Aorta (tissue), 5 donors: ENCODE results near the gene PPP1R3G. TPM values are rescaled to one million over a fixed set of nuclear protein-coding genes. Genes with fewer than 3 reads are reported as not detected.

ENCODE experiments used
- ATAC-seq: fragments of 200-7000 bp; cut with Tn5 transposase; one replicate; pipeline ENCODE4 v1.9.1; 2022; ENCODE audit warnings: moderate library complexity; ENCODE audit not compliant: low FRiP score
- DNase-seq, 2 donors: peaks; one replicate each; pipeline ENCODE4 v3.0.0-alpha.2; 2020
- H3K27ac ChIP-seq, 2 donors: one replicate each; pipeline ENCODE4 v1.5.1; 2013; ENCODE audit warnings: low read length in 2 of 2, mild to moderate bottlenecking in 2 of 2, moderate library complexity in 2 of 2, control low read depth in 1 of 2, inconsistent platforms in 1 of 2, low read depth in 1 of 2
- H3K27me3 ChIP-seq, 2 donors: one replicate each; pipeline ENCODE4 v1.6.1; 2013; ENCODE audit warnings: control low read depth in 1 of 2, low read length in 1 of 2, mild to moderate bottlenecking in 1 of 2, moderate library complexity in 1 of 2; ENCODE audit not compliant: insufficient read depth in 2 of 2, control insufficient read depth in 1 of 2
- H3K36me3 ChIP-seq, 2 donors: one replicate each; pipeline ENCODE4 v1.6.1; 2013; ENCODE audit warnings: control low read depth in 1 of 2, low read length in 1 of 2, mild to moderate bottlenecking in 1 of 2; ENCODE audit not compliant: insufficient read depth in 2 of 2, control insufficient read depth in 1 of 2
- H3K4me1 ChIP-seq, 2 donors: one replicate each; pipeline ENCODE4 v1.6.1; 2013; ENCODE audit warnings: low read length in 2 of 2, control low read depth in 1 of 2, mild to moderate bottlenecking in 1 of 2, moderate library complexity in 1 of 2; ENCODE audit not compliant: insufficient read depth in 2 of 2, control insufficient read depth in 1 of 2
- H3K4me3 ChIP-seq, 2 donors: one replicate each; pipeline ENCODE4 v1.5.1; 2013; ENCODE audit warnings: low read length in 2 of 2, control low read depth in 1 of 2, mild to moderate bottlenecking in 1 of 2
- H3K9me3 ChIP-seq: one replicate; pipeline ENCODE4 v1.6.1; 2013; ENCODE audit warnings: mild to moderate bottlenecking, low read length; ENCODE audit not compliant: control insufficient read depth
- WGBS, 2 donors: extraction: QIAGEN DNeasy Blood & Tissue Kit; methylation state at CpG; one replicate each; pipeline ENCODE4 v1.1.7; 2013; 5-methylcytosine and 5-hydroxymethylcytosine counted together
- intact Hi-C, 2 donors: fragments of 100-400 bp; cut with DNase I; formaldehyde crosslinking; loops; one replicate each; pipeline versions ENCODE4 v1.14.2 to v1.15.0; 2022
- polyA plus RNA-seq, 2 donors: library from polyadenylated mRNA; stranded (reverse); fragments of 200-250 nt; gene quantifications; one replicate each; pipeline ENCODE4 v1.2.3, GENCODE V29; 2013
- total RNA-seq, 2 donors: library from RNA; stranded (reverse); fragmentation: NEBNext Ultra II Directional; extraction: Animal tissue kit (Norgen Biotek cat#: 25700); gene quantifications; one replicate each; pipeline ENCODE4 v1.2.1, GENCODE V29; 2021
- donor health status: healthy with polysubstance abuse.
- donor health status: Bipolar disorder and iron deficiency.
- donor health status: DM: no; HTN: no; CAD: no.
- donor health status: DM: no; HTN: no; CAD: no.
- donor health status: DM: yes; HTN: yes; CAD: no.

PPP1R3G gene
- total and polyA plus RNA-seq, 4 donors: 0.41 to 5.3 (median 1.2) TPM

DNA sequence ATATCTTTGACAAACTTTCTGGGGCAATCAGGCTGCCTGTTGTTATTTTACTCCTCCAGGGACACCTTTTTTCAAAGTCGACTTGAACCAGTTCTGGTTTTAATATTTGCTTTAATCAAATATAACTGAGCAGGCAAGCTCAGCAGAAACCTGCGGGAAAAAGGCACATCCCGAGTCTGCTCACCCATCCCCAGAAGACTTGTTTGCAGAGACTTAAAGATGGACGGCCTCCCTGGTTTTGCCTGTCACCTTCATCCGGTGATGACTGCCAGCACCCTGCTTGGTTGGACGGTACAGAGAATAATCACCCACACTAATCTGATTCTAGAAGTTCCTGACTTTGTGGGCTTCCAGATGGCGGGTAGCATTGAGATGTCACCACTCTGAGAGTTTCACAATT lies 36.8 kb downstream of the PPP1R3G start:
- no peak for ATAC-seq
- WGBS, 2 donors: 79 to 86% methylated on average over 7 of the region's 7 CpGs
- Histone ChIP-seq H3K4me1 (no peaks in the 10 kb centered on the region), H3K9me3 (no peaks in the 10 kb centered on the region), H3K27me3 (no peaks in the 10 kb centered on the region), H3K36me3 (no peaks in the 10 kb centered on the region), H3K27ac (no peak overlapping the region), H3K4me3 (no peak overlapping the region)
- DNase-seq: no peak
- intact Hi-C loops: no loop called here

DNA sequence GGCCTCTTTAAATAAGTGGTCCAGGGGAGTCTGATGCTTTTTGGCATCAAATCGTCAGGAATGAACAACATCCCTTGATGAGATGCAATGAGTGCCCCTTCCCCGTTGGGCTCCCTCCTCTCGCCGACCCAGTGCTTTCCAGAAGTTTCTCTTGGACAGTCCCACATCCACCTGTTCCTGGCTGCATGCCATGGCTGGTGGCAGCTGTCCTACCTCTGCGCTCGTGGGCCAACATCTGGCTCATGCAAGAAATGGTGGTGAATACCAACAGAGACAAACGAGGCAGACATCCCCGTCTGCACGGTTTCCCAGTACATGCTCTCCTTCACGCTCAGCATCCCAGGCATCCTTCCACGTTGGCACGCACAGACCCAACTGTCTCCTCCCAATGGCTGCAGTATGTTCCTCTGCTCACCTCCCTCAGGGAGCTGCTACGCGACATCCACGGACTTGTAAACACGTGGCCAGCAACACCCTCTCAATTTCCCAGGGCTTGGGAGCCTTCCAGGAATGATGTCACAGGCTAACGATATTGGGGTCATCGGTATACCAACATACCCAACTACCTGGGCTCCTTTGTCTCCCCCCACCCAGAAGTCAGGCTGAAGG lies 37.5 kb downstream of the PPP1R3G start:
- Histone ChIP-seq H3K36me3 (no peaks in the 10 kb centered on the region), H3K27ac (no peak overlapping the region), H3K4me1 (no peaks in the 10 kb centered on the region), H3K27me3 (no peaks in the 10 kb centered on the region), H3K9me3 (no peaks in the 10 kb centered on the region), H3K4me3 (no peak overlapping the region)
- no peak for DNase-seq
- intact Hi-C loops: no loop called here
- 90 to 91% methylated on average over 18 of the region's 18 CpGs for WGBS, 2 donors
- ATAC-seq: no peak

DNA sequence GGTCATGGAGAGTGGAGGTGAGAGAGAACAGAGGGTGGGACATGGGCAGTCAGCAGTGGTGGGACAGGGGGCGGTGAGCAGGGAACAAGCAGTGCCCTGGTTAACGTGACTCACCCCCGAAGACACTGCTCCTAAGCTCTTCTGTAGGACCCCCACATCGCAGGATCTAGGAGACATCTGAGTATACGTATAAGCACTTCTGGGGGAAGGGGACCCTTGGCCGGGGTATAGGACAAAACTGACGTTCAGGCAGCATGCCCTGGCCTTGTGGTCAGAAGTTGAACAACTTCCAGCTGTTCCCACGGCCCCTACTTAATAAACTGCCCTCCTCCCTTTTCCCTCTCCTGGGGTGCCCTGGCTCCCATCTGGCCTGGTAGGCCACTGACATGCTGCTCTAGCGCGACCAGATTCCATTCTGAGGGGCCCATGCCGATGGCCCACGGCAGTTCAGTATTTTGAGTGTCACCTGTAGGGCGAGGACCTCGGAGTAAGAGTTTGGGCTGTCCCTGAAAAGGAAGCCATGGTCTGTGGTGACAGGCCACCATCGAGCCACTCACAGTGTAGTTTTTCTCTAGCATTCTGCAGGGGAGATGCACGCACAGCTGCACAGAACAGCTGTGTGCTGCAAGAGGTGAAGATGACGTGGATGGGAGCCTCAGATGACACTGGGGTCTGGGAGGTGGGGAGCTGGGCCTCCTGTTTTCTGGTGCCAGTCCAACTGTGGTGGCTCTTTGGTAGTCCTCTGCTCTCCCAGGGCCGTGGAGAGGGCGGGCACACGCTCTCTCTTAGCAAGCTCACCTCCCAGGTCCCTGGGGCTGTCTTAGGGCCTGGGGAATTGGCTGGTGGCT lies 38.4 kb downstream of the PPP1R3G start:
- Histone ChIP-seq H3K4me1 (no peaks in the 10 kb centered on the region), H3K9me3 (no peaks in the 10 kb centered on the region), H3K27ac (no peak overlapping the region), H3K4me3 (no peak overlapping the region), H3K27me3 (no peaks in the 10 kb centered on the region), H3K36me3 (no peaks in the 10 kb centered on the region)
- no peak for ATAC-seq
- WGBS, 2 donors: 93 to 95% methylated on average over 20 of the region's 20 CpGs
- intact Hi-C loops: no loop called here
- no peak for DNase-seq

DNA sequence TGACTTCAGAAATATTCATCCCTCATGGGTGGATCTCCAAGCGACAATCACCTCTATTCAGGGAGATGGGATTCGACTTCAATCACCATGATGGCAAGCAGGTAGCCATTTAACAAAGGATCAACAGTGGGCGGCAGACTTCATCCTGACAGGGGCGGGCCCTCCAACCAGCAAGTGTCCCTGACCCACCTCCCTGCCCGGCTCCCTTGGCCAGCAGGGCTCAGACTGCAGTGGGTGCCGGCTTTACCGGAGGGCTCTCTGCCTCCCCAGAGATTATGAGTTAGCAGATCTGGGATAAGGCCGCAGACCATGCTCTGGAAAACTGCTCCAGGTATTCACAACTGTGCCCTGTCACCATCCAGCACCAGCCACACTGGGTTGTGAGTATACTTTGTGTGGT lies 39.4 kb downstream of the PPP1R3G start:
- Histone ChIP-seq H3K27ac (no peak overlapping the region), H3K36me3 (no peaks in the 10 kb centered on the region), H3K9me3 (no peaks in the 10 kb centered on the region), H3K4me3 (no peak overlapping the region), H3K4me1 (no peaks in the 10 kb centered on the region), H3K27me3 (no peaks in the 10 kb centered on the region)
- intact Hi-C loops: no loop called here
- DNase-seq: no peak
- ATAC-seq: no peak
- 94 to 97% methylated on average over 8 of the region's 8 CpGs for WGBS, 2 donors

GRCh38 chr6:5125152-5126006 lies 40.2 kb downstream of the PPP1R3G start:
- no peak for ATAC-seq
- 88 to 90% methylated on average over 11 of the region's 11 CpGs for WGBS, 2 donors
- no peak for DNase-seq

GRCh38 chr6:5126214-5126613 lies 41.1 kb downstream of the PPP1R3G start:
- intact Hi-C loops: no loop called here
- Histone ChIP-seq H3K4me3 (no peak overlapping the region), H3K27ac (no peak overlapping the region), H3K4me1 (no peaks in the 10 kb centered on the region), H3K27me3 (no peaks in the 10 kb centered on the region), H3K36me3 (no peaks in the 10 kb centered on the region), H3K9me3 (no peaks in the 10 kb centered on the region)
- ATAC-seq: no peak
- DNase-seq: no peak
- 24 to 40% methylated on average over 4 of the region's 4 CpGs for WGBS, 2 donors

More at GRCh38 chr6:5125152-5126006, 40.2 kb downstream of the PPP1R3G start:
- Histone ChIP-seq H3K4me1 (no peaks in the 10 kb centered on the region), H3K27ac (no peak overlapping the region), H3K27me3 (no peaks in the 10 kb centered on the region), H3K4me3 (no peak overlapping the region), H3K9me3 (no peaks in the 10 kb centered on the region), H3K36me3 (no peaks in the 10 kb centered on the region)
- intact Hi-C loops: no loop called here

DNA sequence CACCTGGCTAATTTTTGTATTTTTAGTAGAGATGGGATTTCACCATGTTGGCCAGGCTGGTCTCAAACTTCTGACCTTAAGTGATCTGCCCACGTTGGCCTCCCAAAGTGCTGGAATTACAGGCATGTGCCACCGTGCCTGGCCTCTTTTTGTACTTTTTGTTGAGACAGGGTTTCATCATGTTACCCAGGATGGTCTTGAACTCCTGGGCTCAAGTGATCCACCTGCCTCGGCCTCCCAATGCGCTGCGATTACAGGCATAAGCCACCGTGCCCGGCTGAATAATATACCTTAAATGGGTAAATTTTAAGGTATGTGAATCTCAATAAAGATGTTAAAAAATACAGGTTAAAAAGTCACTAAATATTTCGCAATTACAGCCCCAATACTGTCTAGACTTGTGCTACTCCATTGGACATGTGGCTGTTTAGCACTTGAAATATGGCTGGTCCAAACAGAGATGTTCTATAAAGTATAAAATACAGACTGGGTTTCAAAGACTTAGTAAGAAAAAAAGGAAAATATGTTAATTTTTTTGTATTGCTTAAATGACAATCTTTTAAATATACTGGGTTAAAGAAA lies 42.1 kb downstream of the PPP1R3G start:
- no peaks in the 10 kb centered on the region for H3K9me3 ChIP-seq
- no peak for DNase-seq
- 83 to 88% methylated on average over 8 of the region's 8 CpGs for WGBS, 2 donors
- ATAC-seq: no peak
- H3K36me3 ChIP-seq: no peaks in the 10 kb centered on the region
- no peak overlapping the region for H3K27ac ChIP-seq
- H3K4me3 ChIP-seq: no peak overlapping the region
- no peaks in the 10 kb centered on the region for H3K27me3 ChIP-seq
- intact Hi-C loops: no loop called here
- H3K4me1 ChIP-seq: no peaks in the 10 kb centered on the region

GRCh38 chr6:5128351-5128750 lies 43.2 kb downstream of the PPP1R3G start:
- ATAC-seq: no peak
- intact Hi-C loops: no loop called here
- Histone ChIP-seq H3K27me3 (no peaks in the 10 kb centered on the region), H3K36me3 (no peaks in the 10 kb centered on the region), H3K4me1 (no peaks in the 10 kb centered on the region), H3K4me3 (no peak overlapping the region), H3K27ac (no peak overlapping the region), H3K9me3 (no peaks in the 10 kb centered on the region)
- no peak for DNase-seq
- WGBS, 2 donors: 94 to 98% methylated on average over 4 of the region's 4 CpGs
